SK-N-SH treated with all-trans-retinoic acid at 6 μM for 48 hours (cell line): ENCODE measurements around the gene NTN1.
"Not testable (repeated sequence)": the region's sequence is repeated elsewhere in the genome, so short reads cannot be mapped to it uniquely, and the experiment has no call there.

ENCODE experiments used
- ATAC-seq: fragments of 200-7000 bp; cut with Tn5 transposase; 3 replicates; pipeline ENCODE4 v1.9.1; 2020; ENCODE audit warnings: mild to moderate bottlenecking, moderate library complexity
- ARNTL ChIP-seq: fragments of 450-650 bp; formaldehyde crosslinking; IDR thresholded peaks from 2 replicates; pipeline ENCODE4 v1.5.0; 2020; ENCODE audit warnings: low read depth, mild to moderate bottlenecking, moderate library complexity, borderline replicate concordance
- BACH2 ChIP-seq: fragments of 250-450 bp; sonication (Bioruptor Pico); IDR thresholded peaks from 2 replicates; pipeline ENCODE4 v1.9.0; 2021; ENCODE audit warnings: mild to moderate bottlenecking, borderline replicate concordance
- CREB5 ChIP-seq: fragments of 250-450 bp; sonication (Bioruptor Pico); IDR thresholded peaks from 2 replicates; pipeline ENCODE4 v1.5.1; 2020; ENCODE audit warnings: low read depth, mild to moderate bottlenecking, moderate library complexity
- CSDC2 ChIP-seq: fragments of 250-450 bp; sonication (Bioruptor Pico); IDR thresholded peaks from 2 replicates; pipeline ENCODE4 v1.5.0; 2020; ENCODE audit warnings: mild to moderate bottlenecking, moderate library complexity
- CSRNP3 ChIP-seq: fragments of 250-450 bp; sonication (Bioruptor Pico); IDR thresholded peaks from 2 replicates; pipeline ENCODE4 v1.5.1; 2021; ENCODE audit warnings: mild to moderate bottlenecking, moderate library complexity
- ESRRG ChIP-seq: fragments of 250-450 bp; sonication (Bioruptor Pico); IDR thresholded peaks from 2 replicates; pipeline ENCODE4 v1.6.1; 2021; ENCODE audit warnings: mild to moderate bottlenecking
- GLIS3 ChIP-seq: fragments of 250-450 bp; sonication (Bioruptor Pico); IDR thresholded peaks from 2 replicates; pipeline ENCODE4 v1.5.0; 2020; ENCODE audit warnings: mild to moderate bottlenecking, moderate library complexity
- ISL1 ChIP-seq: fragments of 250-450 bp; sonication (Bioruptor Pico); IDR thresholded peaks from 2 replicates; pipeline ENCODE4 v2.1.2; 2022; ENCODE audit warnings: mild to moderate bottlenecking, moderate library complexity
- OSR1 ChIP-seq: fragments of 250-450 bp; sonication (Bioruptor Pico); IDR thresholded peaks from 2 replicates; pipeline ENCODE4 v1.8.0; 2022; ENCODE audit warnings: moderate library complexity, mild to moderate bottlenecking, inconsistent platforms
- POU6F1 ChIP-seq: fragments of 250-450 bp; sonication (Bioruptor Pico); IDR thresholded peaks from 2 replicates; pipeline ENCODE4 v1.8.0; 2021; ENCODE audit warnings: low read depth, mild to moderate bottlenecking, moderate library complexity, borderline replicate concordance
- RARB ChIP-seq: fragments of 250-450 bp; sonication (Bioruptor Pico); IDR thresholded peaks from 2 replicates; pipeline ENCODE4 v1.8.0; 2021; ENCODE audit warnings: mild to moderate bottlenecking, moderate library complexity
- SNAI2 ChIP-seq: fragments of 250-450 bp; sonication (Bioruptor Pico); IDR thresholded peaks from 2 replicates; pipeline ENCODE4 v1.5.0; 2020; ENCODE audit warnings: mild to moderate bottlenecking, moderate library complexity
- TCF4 ChIP-seq: fragments of 250-450 bp; sonication (Bioruptor Pico); IDR thresholded peaks from 2 replicates; pipeline ENCODE4 v1.8.0; 2021; ENCODE audit warnings: mild to moderate bottlenecking, moderate library complexity, borderline replicate concordance
- TOX ChIP-seq: fragments of 250-450 bp; sonication (Bioruptor Pico); IDR thresholded peaks from 2 replicates; pipeline ENCODE4 v1.8.0; 2021; ENCODE audit warnings: mild to moderate bottlenecking, moderate library complexity, borderline replicate concordance
- ZC3H10 ChIP-seq: fragments of 250-450 bp; sonication (Bioruptor Pico); IDR thresholded peaks from 2 replicates; pipeline ENCODE4 v1.5.1; 2021; ENCODE audit warnings: mild to moderate bottlenecking, moderate library complexity
- ZFP3 ChIP-seq: fragments of 250-450 bp; sonication (Bioruptor Pico); IDR thresholded peaks from 2 replicates; pipeline ENCODE4 v1.5.0; 2020; ENCODE audit warnings: mild to moderate bottlenecking, moderate library complexity
- ZFP30 ChIP-seq: fragments of 450-650 bp; formaldehyde crosslinking; IDR thresholded peaks from 2 replicates; pipeline ENCODE4 v1.5.0; 2022; ENCODE audit warnings: mild to moderate bottlenecking, moderate library complexity
- ZNF565 ChIP-seq: fragments of 450-650 bp; formaldehyde crosslinking; conservative IDR thresholded peaks from 2 replicates; pipeline ENCODE4 v1.5.0; 2020; ENCODE audit warnings: low read depth, mild to moderate bottlenecking, moderate library complexity
- ZNF70 ChIP-seq: fragments of 450-650 bp; formaldehyde crosslinking; IDR thresholded peaks from 2 replicates; pipeline ENCODE4 v1.5.0; 2020; ENCODE audit warnings: mild to moderate bottlenecking, moderate library complexity
- ZNF8 ChIP-seq: fragments of 450-650 bp; formaldehyde crosslinking; IDR thresholded peaks from 2 replicates; pipeline ENCODE4 v1.5.0; 2020; ENCODE audit warnings: mild to moderate bottlenecking, moderate library complexity

Gene NTN1

GRCh38 chr17:9101356-9101755 is 80.0 kb downstream of the NTN1 start:
- TF ChIP-seq TOX (CRISPR knock-in tag): no peak
- no peak for ATAC-seq

DNA sequence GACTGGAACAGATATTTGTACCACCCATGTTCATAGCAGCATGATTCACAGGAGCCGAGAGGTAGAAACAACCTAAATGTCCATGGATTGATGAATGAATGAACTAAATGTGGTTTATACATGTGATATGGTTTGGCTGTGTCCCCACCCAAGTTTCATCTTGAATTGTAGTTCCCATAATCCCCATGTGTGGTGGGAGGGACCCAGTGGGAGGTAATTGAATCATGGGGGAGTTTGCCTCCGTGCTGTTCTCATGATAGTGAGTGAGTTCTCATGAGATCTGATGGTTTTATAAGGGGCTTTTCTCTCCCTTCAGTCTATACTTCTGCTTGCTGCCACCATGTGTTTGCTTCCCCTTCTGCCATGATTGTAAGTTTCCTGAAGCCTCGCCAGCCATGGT is 81.9 kb downstream of the NTN1 start:
- not testable (repeated sequence) for ATAC-seq

DNA sequence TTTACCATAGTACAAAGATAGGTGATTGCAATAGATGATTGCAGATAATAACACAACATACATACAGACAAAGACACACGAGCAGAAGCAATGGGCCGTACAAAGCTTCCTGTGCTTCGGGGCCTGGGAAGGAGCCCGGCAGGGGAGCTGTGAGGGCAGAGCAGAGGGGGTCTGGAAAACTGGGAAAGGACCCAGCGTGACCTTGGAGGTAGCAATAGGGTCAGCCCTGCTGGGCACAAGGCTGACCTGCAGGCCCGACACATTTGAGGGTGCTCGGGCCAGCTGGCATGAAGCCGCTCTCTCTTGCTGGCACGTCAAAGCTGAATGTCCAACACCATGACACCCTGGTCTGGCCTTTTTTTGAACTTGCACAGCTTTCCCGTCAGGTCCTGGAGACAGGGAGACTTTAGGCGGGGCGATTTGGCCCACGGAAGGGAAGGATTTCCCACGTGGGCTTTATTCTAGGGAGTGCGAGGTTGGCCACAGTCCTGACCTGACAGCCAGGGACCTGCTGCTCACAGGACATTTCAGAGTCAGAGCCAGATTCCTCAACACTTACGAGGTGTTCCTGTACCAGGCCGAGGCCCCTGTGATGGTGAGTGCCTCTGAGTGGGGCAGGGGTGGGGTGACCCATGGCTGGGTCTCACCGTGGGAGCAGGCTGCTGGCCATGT is 83.2 kb downstream of the NTN1 start:
- TF ChIP-seq POU6F1 (CRISPR knock-in tag) (no peak), ZFP3 (no peak), ZNF565 (no peak), BACH2 (CRISPR knock-in tag) (no peak), ESRRG (no peak), TCF4 (CRISPR knock-in tag) (no peak), CSRNP3 (CRISPR knock-in tag) (no peak), ZNF8 (CRISPR knock-in tag) (no peak), SNAI2 (CRISPR knock-in tag) (no peak), OSR1 (no peak), ZFP30 (no peak), ISL1 (no peak)

DNA sequence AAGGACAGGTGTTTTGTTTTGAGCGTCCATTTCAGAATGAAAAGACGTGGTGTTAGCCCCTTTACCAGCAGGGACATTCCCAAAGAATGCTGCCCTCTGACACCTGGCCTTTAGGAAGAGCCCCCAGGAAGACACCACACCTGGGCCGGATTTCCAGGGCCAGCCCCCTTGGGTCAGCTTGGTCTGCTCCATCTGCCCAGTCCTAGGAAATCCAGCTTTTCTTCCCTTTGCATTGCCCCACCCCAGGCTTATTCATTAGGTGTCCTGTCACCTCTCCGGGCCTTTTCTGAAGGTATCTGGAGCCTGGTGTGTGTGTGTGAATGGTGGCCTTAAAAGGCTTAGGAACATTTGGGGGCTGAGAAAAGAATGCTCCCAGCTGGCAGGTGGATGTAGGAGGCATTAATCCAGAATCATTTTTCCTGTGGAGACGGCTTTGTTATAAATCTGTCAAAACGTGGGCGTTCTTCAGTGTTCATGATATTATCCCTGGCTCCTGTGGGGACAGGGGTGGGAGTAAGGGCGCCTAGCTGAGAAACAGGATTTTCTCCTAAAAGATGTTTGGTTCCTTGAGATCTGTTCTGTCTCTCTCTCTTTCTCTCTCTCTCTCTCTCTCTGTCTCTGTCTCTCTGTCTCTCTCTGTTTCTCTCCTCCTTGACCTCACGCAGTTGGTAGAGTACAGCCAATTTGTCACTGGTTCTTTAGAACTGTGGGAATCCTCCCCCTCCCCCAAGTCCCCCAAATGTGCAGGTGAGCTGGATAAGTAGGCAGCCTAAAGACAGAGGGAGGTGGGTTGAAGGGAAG is 84.0 kb downstream of the NTN1 start:
- no peak for TF ChIP-seq ZNF70
- no peak for TF ChIP-seq OSR1
- TF ChIP-seq TCF4 (CRISPR knock-in tag): no peak
- no peak for TF ChIP-seq CREB5 (CRISPR knock-in tag)
- no peak for TF ChIP-seq RARB (CRISPR knock-in tag)
- TF ChIP-seq ZFP3: no peak
- TF ChIP-seq POU6F1 (CRISPR knock-in tag): no peak
- ATAC-seq: no peak

More for the DNA sequence above, 83.2 kb downstream of the NTN1 start:
- no peak for ATAC-seq

DNA sequence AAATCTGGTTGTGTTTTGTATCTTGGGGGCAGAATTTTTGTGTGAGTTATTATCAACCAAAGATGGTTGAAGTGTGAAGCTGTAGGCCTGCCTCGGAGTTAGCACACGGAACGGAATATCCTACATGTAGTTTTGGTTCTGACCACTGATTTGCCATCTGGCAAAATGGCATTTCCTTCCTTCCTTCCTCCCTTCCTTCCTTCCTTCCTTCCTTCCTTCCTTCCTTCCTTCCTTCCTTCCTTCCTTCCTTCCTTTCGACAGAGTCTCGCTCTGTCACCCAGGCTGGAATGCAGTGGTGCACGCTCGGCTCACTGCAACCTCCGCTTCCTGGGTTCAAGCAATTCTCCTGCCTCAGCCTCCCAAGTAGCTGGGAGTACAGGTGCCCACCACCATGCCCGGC is 85.0 kb downstream of the NTN1 start:
- not testable (repeated sequence) for ATAC-seq

GRCh38 chr17:9107527-9107926 is 86.2 kb downstream of the NTN1 start:
- no peak for ATAC-seq
- TF ChIP-seq ARNTL (CRISPR knock-in tag): no peak
- TF ChIP-seq TOX (CRISPR knock-in tag): no peak
- no peak for TF ChIP-seq OSR1
- no peak for TF ChIP-seq CSDC2 (CRISPR knock-in tag)
- TF ChIP-seq GLIS3 (CRISPR knock-in tag): no peak
- no peak for TF ChIP-seq ISL1
- no peak for TF ChIP-seq BACH2 (CRISPR knock-in tag)
- no peak for TF ChIP-seq ZNF70
- no peak for TF ChIP-seq ZC3H10 (CRISPR knock-in tag)
- TF ChIP-seq ZFP3: no peak
